NCI-H2107 (cell line): ENCODE measurements around the gene DNAH10.

ENCODE experiments used
- DNase-seq: peaks from one replicate; lab custom pipeline; 2025; lab: John Stamatoyannopoulos, UW

Gene DNAH10

DNA sequence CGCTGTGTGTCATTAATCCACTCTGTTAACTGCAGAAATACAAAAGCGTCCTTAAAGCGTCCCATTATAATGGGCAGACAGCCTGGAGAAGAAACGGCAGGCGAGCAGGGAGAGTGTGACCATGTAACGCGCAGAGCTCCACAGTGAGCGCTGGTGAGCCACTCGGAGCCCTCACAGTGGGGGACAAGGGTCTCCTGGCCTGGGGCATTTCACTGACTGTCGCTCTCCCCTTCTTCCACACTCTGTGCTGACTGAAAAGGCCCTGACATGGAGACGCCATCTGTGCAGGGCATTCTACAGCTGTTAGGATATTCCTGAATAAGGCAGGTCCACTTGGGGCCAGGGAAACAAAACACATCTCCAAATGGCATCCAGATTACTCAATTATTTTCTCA lies 186.3 kb downstream of the DNAH10 start:
- no peak for DNase-seq

DNA sequence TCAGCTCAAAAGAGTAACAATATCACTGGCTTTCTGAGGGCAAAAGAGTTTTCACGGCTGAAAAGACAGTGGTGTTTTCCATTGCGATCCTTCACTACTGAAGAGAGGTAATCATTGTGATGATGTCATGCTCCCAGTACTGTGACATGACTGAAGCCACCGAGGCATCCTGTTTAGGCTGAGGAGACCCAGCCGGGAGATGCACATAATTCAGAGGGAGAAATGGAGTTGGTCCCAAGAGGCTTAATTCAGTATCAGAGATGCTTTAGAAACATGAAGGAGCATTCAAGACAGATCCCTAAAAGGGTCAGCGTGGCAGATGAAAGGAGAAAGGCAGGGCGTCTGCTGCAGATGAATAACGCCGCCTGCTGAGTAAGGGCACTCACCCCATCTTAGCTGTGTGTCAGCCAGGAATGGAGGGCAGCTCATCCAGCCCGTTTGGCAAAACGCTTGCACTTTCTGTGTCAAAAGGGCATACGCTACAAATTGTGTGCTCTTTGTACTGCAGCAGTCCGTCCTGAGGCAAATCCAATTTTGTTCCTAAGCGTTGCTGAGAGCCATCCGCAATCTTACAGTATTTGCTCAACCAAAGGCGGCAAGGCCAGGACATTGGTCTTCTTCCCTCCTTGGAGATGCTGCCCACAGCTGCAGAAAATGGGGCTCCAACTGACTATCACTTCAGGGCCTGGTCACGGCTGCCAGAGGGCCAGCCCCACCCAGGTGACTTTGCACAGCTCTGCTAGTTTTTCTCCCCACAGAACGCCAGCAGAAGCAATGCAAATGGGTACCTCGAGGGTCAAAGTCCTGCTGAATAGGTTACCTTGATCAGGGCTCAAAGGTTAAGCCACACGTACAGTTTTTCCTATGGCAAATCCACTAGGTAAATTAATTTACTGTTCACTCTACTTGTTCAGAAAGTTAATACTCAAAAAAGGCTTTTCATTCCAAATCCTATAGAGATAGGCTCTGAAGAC lies 187.0 kb downstream of the DNAH10 start:
- DNase-seq = no peak

DNA sequence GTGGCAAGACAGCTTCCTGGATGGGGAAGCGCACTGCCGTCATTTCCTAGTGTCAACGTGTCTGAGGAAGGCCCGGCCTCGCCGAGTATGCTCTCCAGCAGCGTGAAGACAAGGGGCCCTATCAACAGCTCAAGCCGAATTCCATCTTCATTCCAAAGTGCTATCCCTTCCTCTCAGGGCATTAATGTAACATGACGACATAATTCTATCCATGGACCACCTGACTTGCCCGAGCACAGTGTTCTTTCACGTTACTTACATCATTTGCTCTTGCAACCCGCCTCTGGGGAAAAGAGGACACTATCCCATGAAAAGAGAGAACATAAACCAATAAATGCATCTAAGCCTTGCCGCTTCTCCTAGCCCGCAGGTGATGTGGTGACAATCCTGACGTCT lies 187.7 kb downstream of the DNAH10 start:
- no peak for DNase-seq

DNA sequence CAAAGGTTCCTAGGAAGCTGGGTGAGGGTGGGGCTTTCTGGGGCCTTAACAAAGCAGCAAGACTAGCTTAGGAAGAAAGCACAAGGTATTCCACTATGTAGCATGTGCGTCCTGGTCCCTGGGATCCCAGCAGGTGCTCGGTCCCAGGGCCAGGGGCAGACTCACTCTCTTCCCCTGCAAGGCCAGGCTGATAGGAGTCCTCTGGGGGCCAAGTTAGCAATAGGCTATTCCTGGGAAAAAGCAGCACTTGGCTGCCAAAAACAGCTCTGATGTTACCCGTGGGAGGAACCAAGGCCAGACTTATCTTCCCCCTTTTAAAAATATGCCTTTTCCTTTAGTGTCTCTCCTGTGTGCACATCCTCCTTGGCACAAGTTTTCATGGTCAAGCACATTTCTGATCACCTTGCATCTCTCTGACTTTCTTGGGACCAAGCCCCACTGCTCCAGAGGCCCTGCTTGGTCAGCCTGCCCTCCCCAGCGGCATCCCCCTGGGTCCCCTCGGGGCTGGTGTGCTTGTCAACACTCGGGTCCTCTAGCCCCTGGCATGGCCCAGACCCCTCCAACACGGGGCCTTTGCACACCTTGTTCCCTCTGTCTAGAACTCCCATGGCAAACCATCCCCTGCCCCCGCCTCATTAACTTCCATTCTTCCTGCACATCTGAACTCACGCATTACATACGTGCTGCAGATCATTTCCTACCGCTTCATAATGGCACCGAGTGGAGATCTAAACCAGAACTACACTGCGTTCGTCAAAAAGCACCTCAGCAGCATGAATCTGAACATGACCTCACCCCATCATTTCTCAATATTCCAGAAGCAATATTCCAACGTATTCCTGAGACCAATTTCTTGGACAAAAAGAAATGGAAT lies 188.6 kb downstream of the DNAH10 start:
- DNase-seq = no peak

GRCh38 chr12:123951467-123951866 lies 189.4 kb downstream of the DNAH10 start:
- DNase-seq = no peak

- no peak for DNase-seq
These were observed 189.9 kb downstream of the DNAH10 start for GRCh38 chr12:123952037-123952436.

DNA sequence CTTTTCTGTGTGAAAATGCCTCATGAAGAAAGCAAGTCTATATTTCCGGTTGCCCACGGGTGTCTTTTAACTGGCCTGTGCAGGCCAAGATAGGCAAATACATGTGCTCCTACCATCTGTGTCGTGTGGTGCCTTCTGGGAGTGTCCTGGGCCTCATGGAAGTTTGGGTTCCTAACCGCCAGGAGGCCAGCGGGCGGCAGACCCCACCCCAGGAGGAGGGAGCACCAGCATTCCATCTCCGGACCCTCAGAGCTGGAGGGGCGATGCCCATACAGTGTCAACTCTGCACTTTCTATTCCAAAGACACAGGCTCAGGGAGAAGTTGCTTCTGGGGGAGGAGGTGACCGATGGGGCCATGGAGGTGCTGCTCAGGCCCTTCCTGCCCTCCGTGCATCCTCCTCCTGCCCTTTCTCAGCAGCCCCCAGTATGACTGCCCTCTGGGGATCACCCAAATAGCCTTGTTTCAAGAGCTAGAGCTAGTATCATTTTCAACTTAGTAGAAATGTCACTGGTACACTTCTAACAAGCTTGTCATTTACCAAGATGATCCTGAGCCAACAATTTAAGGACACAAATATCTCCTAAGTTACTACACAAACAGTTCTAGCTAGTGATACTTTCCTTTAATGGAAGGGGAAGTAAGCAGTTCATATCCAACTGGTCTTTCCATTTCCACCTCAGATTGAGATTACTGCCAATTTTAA lies 192.7 kb downstream of the DNAH10 start:
- DNase-seq = no peak

DNA sequence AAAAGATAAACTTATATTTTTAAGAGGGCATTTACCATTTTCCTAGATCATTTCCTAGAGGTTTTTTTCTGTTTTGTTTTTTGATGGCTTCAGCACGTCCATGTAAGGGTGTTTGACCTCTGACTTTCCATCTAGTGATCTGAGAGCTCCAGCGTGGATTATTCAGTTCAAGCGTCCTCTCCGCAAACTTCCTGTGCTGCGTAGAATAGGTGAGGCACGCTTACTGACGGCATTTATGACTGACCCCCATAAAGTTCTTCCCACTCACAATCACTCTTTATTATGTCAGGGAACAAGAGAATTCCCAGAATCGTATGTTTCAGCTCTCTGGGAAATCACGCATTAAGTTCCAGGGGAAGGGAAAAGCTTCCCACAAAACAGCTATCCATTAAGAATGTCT lies 194.1 kb downstream of the DNAH10 start:
- DNase-seq = no peak

DNA sequence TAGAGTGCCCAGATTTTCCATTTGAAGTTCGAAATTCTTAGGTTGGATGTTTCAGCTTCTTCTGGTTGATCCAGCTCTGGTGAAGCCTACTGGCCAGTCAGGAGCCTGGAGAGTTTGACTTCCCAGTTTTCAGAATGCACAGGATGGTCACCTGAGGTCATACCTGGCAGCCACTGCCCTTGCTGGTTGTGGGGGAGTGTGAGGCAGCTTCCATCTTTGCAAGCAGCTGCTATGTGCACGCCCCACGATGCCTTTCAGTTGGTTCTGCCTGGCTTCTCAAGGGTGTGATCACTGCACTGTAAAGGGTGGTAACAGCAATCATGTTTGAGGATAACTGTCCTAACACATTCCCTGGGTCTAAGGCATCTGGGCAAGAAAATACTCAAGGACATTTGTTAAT lies 195.1 kb downstream of the DNAH10 start:
- no peak for DNase-seq

DNA sequence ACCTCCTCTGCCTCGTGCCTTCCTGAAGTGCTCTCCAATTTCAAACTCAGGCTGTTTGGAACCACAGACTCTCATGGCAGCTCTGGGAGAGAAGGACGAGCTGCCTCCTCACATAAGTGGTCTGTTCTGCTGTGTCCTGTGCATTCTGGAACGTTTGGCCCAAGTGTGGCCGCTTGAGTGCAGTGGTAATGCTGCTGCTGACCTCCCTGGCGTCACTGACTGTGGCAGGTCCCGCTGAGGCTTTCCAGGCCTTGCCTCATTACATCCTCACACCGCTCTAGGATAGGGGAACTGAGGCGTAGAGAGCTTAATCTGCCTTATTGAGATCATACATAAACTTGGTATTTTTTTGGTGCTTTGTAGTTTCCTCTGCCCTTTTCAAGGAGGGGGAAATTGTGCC lies 196.4 kb downstream of the DNAH10 start:
- no peak for DNase-seq

GRCh38 chr12:123958876-123959275 lies 196.8 kb downstream of the DNAH10 start:
- no peak for DNase-seq

GRCh38 chr12:123960029-123960735 lies 198.1 kb downstream of the DNAH10 start:
- no peak for DNase-seq

GRCh38 chr12:123960856-123961255 lies 198.8 kb downstream of the DNAH10 start:
- no peak for DNase-seq

GRCh38 chr12:123961585-123962345 lies 199.7 kb downstream of the DNAH10 start:
- no peak for DNase-seq

DNA sequence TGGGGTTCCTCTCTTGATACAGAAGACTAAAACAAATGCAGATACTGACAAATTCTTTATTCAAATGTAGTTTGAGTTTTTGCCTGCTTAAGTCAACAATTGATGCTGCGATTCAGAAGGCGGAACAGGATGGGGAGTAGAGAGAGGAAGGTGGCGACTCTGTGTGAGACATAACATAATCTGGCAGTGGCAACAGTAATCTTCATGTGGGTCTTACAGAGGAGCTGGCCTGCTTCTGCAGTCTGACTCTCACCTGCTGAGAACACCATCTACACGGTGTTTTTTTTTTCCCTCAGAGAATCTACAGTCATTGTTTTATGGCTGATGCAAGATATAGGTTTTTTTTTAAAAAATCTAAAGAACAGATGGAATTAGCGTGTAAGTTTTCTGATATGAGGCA lies 200.4 kb downstream of the DNAH10 start:
- DNase-seq = no peak

DNA sequence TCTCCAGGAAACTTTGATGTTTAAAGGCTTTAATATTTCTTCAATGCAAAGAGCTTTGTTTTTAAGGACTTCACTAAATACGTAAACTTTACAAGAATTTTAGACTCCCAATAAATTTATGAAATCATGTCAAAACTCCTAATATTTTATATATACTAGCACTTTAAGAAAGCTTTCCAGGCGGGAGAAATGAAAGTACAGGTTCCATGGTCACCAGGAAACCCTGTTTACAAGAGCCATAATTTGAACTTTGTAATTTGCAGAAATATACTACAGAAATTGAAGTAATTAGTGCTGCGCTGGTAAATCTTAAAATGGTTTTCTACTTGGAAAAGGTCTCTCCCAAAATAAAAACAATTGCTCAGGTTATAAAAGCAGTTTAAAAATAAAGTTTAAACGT lies 201.7 kb downstream of the DNAH10 start:
- DNase-seq = no peak

- no peak for DNase-seq
These were observed 203.3 kb downstream of the DNAH10 start for GRCh38 chr12:123965382-123965781.

DNA sequence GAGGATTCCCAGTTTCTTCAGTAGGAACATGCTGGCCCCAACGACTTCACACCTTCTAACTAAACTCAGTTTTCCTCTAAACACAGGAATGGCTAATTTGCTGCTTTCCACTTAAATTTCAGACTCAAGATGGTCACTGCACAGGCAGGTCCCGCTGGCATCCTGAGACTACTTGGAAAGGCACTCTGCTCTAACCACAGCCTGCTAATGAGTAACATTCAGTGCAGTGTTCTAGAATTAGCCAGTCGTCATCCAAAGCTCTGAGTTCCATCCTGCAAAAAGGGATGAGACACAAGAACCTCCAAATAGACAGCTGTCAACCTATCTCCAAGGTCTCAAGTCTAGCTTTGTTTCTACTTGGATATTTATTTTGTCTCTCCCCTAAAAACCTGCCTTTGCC lies 204.5 kb downstream of the DNAH10 start:
- DNase-seq = no peak

GRCh38 chr12:123967121-123967586 lies 205.1 kb downstream of the DNAH10 start:
- DNase-seq = no peak

GRCh38 chr12:123971449-123971769 lies 209.3 kb downstream of the DNAH10 start:
- no peak for DNase-seq
